Neuronal stem cell (in vitro differentiated cells): Measurements from ENCODE around the gene FNDC8.

Experiments used
- DNase-seq: peaks from one replicate; pipeline ENCODE4 v3.0.0-alpha.2; 2013; ENCODE audit warnings: low spot score
- H2AFZ ChIP-seq: one replicate; pipeline ENCODE4 v1.6.1; 2013; ENCODE audit warnings: mild to moderate bottlenecking, low read length, inconsistent platforms
- H2AK5ac ChIP-seq: 2 replicates; pipeline ENCODE4 v1.6.1; 2013; ENCODE audit warnings: low read depth, mild to moderate bottlenecking, inconsistent platforms, low read length, moderate library complexity, mixed read lengths
- H2BK120ac ChIP-seq: 2 replicates; pipeline ENCODE4 v1.6.1; 2013; ENCODE audit warnings: low read depth, mild to moderate bottlenecking, inconsistent platforms, low read length, moderate library complexity, mixed read lengths
- H2BK12ac ChIP-seq: one replicate; pipeline ENCODE4 v1.6.1; 2013; ENCODE audit warnings: low read length, inconsistent platforms
- H2BK15ac ChIP-seq: 2 replicates; pipeline ENCODE4 v1.6.1; 2013; ENCODE audit warnings: mild to moderate bottlenecking, low read length, inconsistent platforms, mixed read lengths
- H2BK5ac ChIP-seq: one replicate; pipeline ENCODE4 v1.6.1; 2013; ENCODE audit warnings: inconsistent platforms, mild to moderate bottlenecking, low read length, moderate library complexity
- H3K14ac ChIP-seq: one replicate; pipeline ENCODE4 v1.6.1; 2013; ENCODE audit warnings: low read length, inconsistent platforms
- H3K18ac ChIP-seq: 2 replicates; pipeline ENCODE4 v1.6.1; 2013; ENCODE audit warnings: low read length, inconsistent platforms
- H3K23ac ChIP-seq: 2 replicates; pipeline ENCODE4 v1.6.1; 2013; ENCODE audit warnings: low read depth, mild to moderate bottlenecking, mixed read lengths, low read length, inconsistent platforms; ENCODE audit not compliant: poor library complexity
- H3K27ac ChIP-seq: replicated peaks from 3 replicates; pipeline ENCODE4 v1.5.1; 2013; ENCODE audit warnings: low read length, inconsistent platforms
- H3K27me3 ChIP-seq, 3 experiments: 2 replicates each; pipeline ENCODE4 v1.6.1; 2013; ENCODE audit warnings: low read length in 3 of 3, mild to moderate bottlenecking in 2 of 3, inconsistent platforms in 1 of 3, low read depth in 1 of 3, mixed read lengths in 1 of 3, moderate library complexity in 1 of 3; ENCODE audit not compliant: control insufficient read depth in 3 of 3, insufficient read depth in 3 of 3
- H3K36me3 ChIP-seq, 2 donors: replicated peaks in 1 of 2; 2 replicates each; pipeline ENCODE4 v1.6.1; 2013; ENCODE audit warnings: low read length in 2 of 2; ENCODE audit not compliant: control insufficient read depth in 2 of 2, insufficient read depth in 2 of 2
- H3K4ac ChIP-seq: 2 replicates; pipeline ENCODE4 v1.6.1; 2013; ENCODE audit warnings: inconsistent platforms, mild to moderate bottlenecking, low read length, moderate library complexity
- H3K4me1 ChIP-seq, 2 donors: 1 replicate in 1 of 2; 2 replicates in 1 of 2; pipeline ENCODE4 v1.6.1; 2013; ENCODE audit warnings: low read length in 2 of 2, low read depth in 1 of 2; ENCODE audit not compliant: control insufficient read depth in 2 of 2, insufficient read depth in 1 of 2
- H3K4me2 ChIP-seq: one replicate; pipeline ENCODE4 v1.6.1; 2013; ENCODE audit warnings: mild to moderate bottlenecking, low read length, inconsistent platforms; ENCODE audit not compliant: insufficient read depth, poor library complexity, severe bottlenecking
- H3K4me3 ChIP-seq, 2 donors: 2 replicates each; pipeline ENCODE4 v1.5.1; 2013; ENCODE audit warnings: low read length in 2 of 2, mild to moderate bottlenecking in 2 of 2, inconsistent platforms in 1 of 2, moderate library complexity in 1 of 2
- H3K79me1 ChIP-seq: one replicate; pipeline ENCODE4 v1.6.1; 2013; ENCODE audit warnings: low read depth, mild to moderate bottlenecking, inconsistent platforms, low read length, moderate library complexity
- H3K9ac ChIP-seq: one replicate; pipeline ENCODE4 v1.6.1; 2013; ENCODE audit warnings: mild to moderate bottlenecking, low read depth, low read length, inconsistent platforms; ENCODE audit not compliant: poor library complexity
- H3K9me3 ChIP-seq, 2 donors: replicated peaks in 1 of 2; 2 replicates each; pipeline versions ENCODE3 to v1.6.1; 2013; ENCODE audit warnings: low read length in 2 of 2, mild to moderate bottlenecking in 2 of 2, inconsistent platforms in 1 of 2, low read depth in 1 of 2, mixed read lengths in 1 of 2, moderate library complexity in 1 of 2; ENCODE audit not compliant: control insufficient read depth in 2 of 2, insufficient read depth in 1 of 2
- H4K8ac ChIP-seq: one replicate; pipeline ENCODE4 v1.6.1; 2013; ENCODE audit warnings: low read depth, mild to moderate bottlenecking, inconsistent platforms, low read length, moderate library complexity
- H4K91ac ChIP-seq: one replicate; pipeline ENCODE4 v1.6.1; 2013; ENCODE audit warnings: low read length, low read depth, mild to moderate bottlenecking, inconsistent platforms; ENCODE audit not compliant: poor library complexity
- WGBS, 2 donors: extraction: QIAGEN DNeasy Blood & Tissue Kit; methylation state at CpG; one replicate each; pipeline ENCODE4 v1.1.7; 2013; ENCODE audit warnings: missing lambda C conversion rate in 2 of 2, mixed read lengths in 1 of 2; ENCODE audit not compliant: insufficient read length in 2 of 2, insufficient replicate concordance in 1 of 2; ENCODE audit errors: extremely low coverage in 2 of 2; 5-methylcytosine and 5-hydroxymethylcytosine counted together

FNDC8 gene

GRCh38 chr17:35129154-35129972, 7.9 kb downstream of the FNDC8 start:
- Histone ChIP-seq H3K23ac (peak overlapping the region; percentile 35), H2BK120ac (no peak overlapping the region), H4K91ac (no peak overlapping the region), H3K4me3 (no peak overlapping the region), H3K18ac (no peak overlapping the region), H2BK5ac (no peak overlapping the region), H3K36me3 (peaks cover 34 to 47% of the 10 kb centered on the region in 2 donors), H3K14ac (no peak overlapping the region), H2BK12ac (no peak overlapping the region), H3K9me3 (peaks cover 5 to 10% of the 10 kb centered on the region in 2 donors), H2BK15ac (no peak overlapping the region), H3K27ac (no peak overlapping the region), H3K4ac (no peak overlapping the region), H3K79me1 (no peaks in the 10 kb centered on the region), H4K8ac (no peak overlapping the region), H2AFZ (no peak overlapping the region), H3K4me2 (no peak overlapping the region), H3K4me1 (no peaks in the 10 kb centered on the region), H3K27me3 (no peaks in the 10 kb centered on the region), H3K9ac (no peak overlapping the region), H2AK5ac (no peak overlapping the region)
- no CpG with 5 or more reads among the region's 11 CpGs for WGBS, 2 donors
- DNase-seq, result no peak

- Histone ChIP-seq H3K27me3 (no peaks in the 10 kb centered on the region), H3K36me3 (peaks cover 37 to 53% of the 10 kb centered on the region in 2 donors), H3K4me2 (no peak overlapping the region), H3K23ac (no peak overlapping the region), H2BK12ac (no peak overlapping the region), H3K4ac (no peak overlapping the region), H3K14ac (no peak overlapping the region), H3K9ac (no peak overlapping the region), H2BK15ac (no peak overlapping the region), H2AK5ac (no peak overlapping the region), H3K18ac (no peak overlapping the region), H3K27ac (no peak overlapping the region), H3K4me1 (no peaks in the 10 kb centered on the region), H2AFZ (no peak overlapping the region), H4K8ac (no peak overlapping the region), H3K9me3 (peaks cover 5 to 10% of the 10 kb centered on the region in 2 donors), H3K79me1 (no peaks in the 10 kb centered on the region), H2BK120ac (no peak overlapping the region), H4K91ac (no peak overlapping the region), H2BK5ac (no peak overlapping the region), H3K4me3 (no peak overlapping the region)
- WGBS, 2 donors, result no CpG with 5 or more reads among the region's 5 CpGs
- no peak for DNase-seq
These were observed 8.5 kb downstream of the FNDC8 start for GRCh38 chr17:35129973-35130351.

GRCh38 chr17:35130392-35130791, 9.0 kb downstream of the FNDC8 start:
- Histone ChIP-seq H3K14ac (no peak overlapping the region), H3K23ac (peak overlapping the region; percentile 94), H2BK15ac (no peak overlapping the region), H3K27ac (no peak overlapping the region), H2BK5ac (no peak overlapping the region), H3K4me2 (no peak overlapping the region), H4K91ac (no peak overlapping the region), H2BK120ac (no peak overlapping the region), H3K36me3 (peaks cover 41 to 57% of the 10 kb centered on the region in 2 donors), H3K18ac (no peak overlapping the region), H3K4me1 (no peaks in the 10 kb centered on the region), H2AK5ac (no peak overlapping the region), H4K8ac (no peak overlapping the region), H3K27me3 (no peaks in the 10 kb centered on the region), H3K4ac (no peak overlapping the region), H2BK12ac (no peak overlapping the region), H3K9me3 (peaks cover 5 to 10% of the 10 kb centered on the region in 2 donors), H3K79me1 (no peaks in the 10 kb centered on the region), H3K9ac (no peak overlapping the region), H3K4me3 (no peak overlapping the region), H2AFZ (no peak overlapping the region)
- no peak for DNase-seq
- no CpG with 5 or more reads among the region's 3 CpGs for WGBS, 2 donors

DNA sequence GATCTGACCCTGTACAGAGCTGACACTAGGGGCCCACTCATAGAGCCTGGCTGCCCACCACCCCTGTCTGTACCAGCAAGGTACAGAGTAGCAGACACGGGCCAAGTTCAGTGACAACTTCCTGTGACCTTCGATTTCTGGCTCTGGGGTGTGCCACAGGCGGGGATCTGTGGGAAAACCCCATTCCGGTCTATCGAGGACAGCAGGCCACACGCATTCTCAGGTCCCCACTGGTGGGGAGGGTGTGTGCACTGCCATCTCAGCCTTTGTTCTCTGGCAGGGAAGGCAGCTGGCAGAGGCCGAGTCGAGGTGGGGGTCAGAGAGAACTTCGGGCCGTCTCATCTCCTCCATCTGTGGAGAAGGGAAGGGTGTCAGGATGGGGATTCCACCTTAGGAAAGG, 10.7 kb downstream of the FNDC8 start:
- no peak overlapping the region for H3K4me2 ChIP-seq
- H2BK15ac ChIP-seq, result no peak overlapping the region
- no peak overlapping the region for H3K9ac ChIP-seq
- H2BK120ac ChIP-seq, result no peak overlapping the region
- H3K4me3 ChIP-seq, result no peak overlapping the region
- no peak overlapping the region for H3K18ac ChIP-seq
- H3K27ac ChIP-seq, result no peak overlapping the region
- H3K14ac ChIP-seq, result no peak overlapping the region
- no peak overlapping the region for H2BK5ac ChIP-seq
- no peak overlapping the region for H4K91ac ChIP-seq
- H3K79me1 ChIP-seq, result no peaks in the 10 kb centered on the region
- no peaks in the 10 kb centered on the region for H3K4me1 ChIP-seq
- H3K27me3 ChIP-seq, result no peaks in the 10 kb centered on the region
- no CpG with 5 or more reads among the region's 10 CpGs for whole genome bisulfite sequencing, 2 donors
- H2AK5ac ChIP-seq, result no peak overlapping the region
- H3K36me3 ChIP-seq, result peaks cover 54 to 74% of the 10 kb centered on the region in 2 donors
- H4K8ac ChIP-seq, result no peak overlapping the region
- no peak overlapping the region for H2BK12ac ChIP-seq
- H3K23ac ChIP-seq, result no peak overlapping the region
- H3K4ac ChIP-seq, result no peak overlapping the region
- no peak overlapping the region for H2AFZ ChIP-seq
- H3K9me3 ChIP-seq, result peaks cover 5 to 10% of the 10 kb centered on the region in 2 donors
- no peak for DNase-seq
